ENCODE results near the gene APOH.
A peak's percentile ranks its signal among the peaks of the same experiment; 100 is the strongest.

APOH gene, protein sequence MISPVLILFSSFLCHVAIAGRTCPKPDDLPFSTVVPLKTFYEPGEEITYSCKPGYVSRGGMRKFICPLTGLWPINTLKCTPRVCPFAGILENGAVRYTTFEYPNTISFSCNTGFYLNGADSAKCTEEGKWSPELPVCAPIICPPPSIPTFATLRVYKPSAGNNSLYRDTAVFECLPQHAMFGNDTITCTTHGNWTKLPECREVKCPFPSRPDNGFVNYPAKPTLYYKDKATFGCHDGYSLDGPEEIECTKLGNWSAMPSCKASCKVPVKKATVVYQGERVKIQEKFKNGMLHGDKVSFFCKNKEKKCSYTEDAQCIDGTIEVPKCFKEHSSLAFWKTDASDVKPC

DNA sequence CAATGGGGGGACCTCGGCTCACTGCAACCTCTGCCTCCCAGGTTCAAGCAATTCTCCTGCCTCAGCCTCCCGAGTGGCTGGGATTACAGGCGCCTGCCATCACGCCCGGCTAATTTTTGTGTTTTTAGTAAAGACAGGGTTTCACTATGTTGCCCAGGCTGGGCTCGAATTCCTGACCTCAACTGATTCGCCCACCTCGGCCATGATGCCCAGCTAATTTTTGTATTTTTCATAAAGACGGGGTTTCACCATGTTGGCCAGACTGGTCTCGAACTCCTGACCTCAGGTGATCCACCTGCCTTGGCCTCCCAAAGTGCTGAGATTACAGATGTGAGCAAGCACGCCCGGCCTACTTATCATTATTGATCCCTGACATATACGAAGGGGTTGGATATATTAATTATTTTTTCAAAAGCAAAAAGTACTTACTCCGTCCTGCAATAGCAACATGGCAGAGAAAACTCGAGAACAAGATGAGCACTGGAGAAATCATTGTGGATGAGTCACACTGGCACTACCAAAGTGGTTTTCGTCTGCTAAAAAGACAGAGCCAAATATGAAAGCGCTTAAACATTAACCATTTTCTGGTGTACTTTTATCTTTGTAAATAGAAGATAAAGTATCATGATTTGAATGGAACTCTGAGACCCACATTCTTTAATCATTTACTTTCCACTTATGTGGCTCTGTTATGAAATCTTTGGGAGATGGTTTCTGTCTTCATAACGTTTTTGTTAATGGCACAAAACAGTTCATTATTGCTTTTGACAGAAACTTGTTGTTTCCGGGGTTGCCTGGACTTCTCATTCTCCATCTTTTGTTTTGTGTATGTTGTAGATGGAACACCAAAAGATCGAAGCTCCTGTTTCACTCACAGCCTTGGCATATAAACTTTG is at the start of gene APOH:
Gene APOH, minus strand, starts transcription at position 529 of the 896 bp plus-strand sequence. Its CDS starts 36 bp downstream, at position 493.
- Mint-ChIP-seq H3K27ac (no peak within 1 kb of the TSS), H3K36me3 (peaks cover 5% of the 10 kb centered on the region), H3K4me1 (no peaks in the 10 kb centered on the region), H3K4me3 (no peak within 1 kb of the TSS), H3K9me3 (no peaks in the 10 kb centered on the region)
- DNase-seq (ENCODE audit: low spot score in 2 of 2), result no peak
- ATAC-seq, result no peak

DNA sequence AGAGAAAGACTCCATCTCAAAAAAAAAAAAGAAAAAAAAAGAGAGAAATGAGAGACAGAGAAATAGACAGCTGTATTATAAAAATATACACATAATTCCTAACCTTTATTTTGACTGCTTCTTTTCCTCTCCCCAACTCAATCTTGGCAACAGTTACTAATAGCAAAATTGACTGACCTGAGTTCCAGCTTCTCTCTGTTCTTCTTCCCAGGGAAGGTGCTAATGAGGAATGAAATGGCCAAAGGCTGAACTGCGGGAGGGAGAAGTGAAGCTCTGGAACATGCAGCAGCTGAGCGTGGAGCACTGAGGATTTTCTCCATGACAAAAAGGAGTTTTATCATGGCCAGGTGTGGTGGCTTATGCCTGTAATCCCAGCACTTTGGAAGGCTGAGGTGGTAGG is 48.0 kb upstream of the APOH start:
- Mint-ChIP-seq H3K27ac (no peak overlapping the region), H3K36me3 (no peaks in the 10 kb centered on the region), H3K4me3 (no peak overlapping the region), H3K4me1 (peaks cover 13% of the 10 kb centered on the region), H3K9me3 (no peaks in the 10 kb centered on the region)
- DNase-seq (ENCODE audit: low spot score in 2 of 2), result no peak
- no peak for ATAC-seq

DNA sequence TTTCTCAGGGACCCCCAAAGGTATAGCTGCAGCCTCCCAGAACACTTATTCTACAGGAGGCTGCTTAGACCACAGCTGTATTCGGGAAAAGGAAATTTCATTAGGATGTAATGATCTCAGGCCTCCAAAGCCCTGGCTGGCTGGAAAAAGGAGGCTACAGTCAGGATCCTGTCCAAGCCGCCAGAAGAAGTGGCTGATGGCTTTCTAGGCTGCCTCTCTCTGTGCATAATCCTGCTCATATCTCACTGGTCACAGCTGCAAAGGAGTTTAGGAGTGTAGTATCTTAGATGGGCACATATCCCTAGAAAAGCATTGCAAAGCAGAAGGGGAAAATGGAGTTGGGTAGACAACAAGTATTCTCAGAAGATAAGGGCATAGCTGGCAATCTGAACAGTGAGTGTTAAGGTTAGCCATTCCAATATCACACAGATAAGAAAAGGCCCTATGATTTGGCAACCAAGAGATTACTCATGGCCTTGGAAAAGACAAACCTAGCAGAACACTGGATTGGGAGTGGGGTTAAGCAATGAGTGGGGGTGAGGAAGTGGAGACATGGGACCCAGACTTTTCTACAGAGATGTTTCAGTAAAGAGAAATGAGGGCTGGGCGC is 47.2 kb upstream of the APOH start:
- Mint-ChIP-seq H3K4me1 (peaks cover 13% of the 10 kb centered on the region), H3K27ac (peak overlapping the region; percentile 9), H3K4me3 (no peak overlapping the region), H3K36me3 (no peaks in the 10 kb centered on the region), H3K9me3 (no peaks in the 10 kb centered on the region)
- ATAC-seq (no peak), DNase-seq (ENCODE audit: low spot score in 2 of 2) (no peak)

DNA sequence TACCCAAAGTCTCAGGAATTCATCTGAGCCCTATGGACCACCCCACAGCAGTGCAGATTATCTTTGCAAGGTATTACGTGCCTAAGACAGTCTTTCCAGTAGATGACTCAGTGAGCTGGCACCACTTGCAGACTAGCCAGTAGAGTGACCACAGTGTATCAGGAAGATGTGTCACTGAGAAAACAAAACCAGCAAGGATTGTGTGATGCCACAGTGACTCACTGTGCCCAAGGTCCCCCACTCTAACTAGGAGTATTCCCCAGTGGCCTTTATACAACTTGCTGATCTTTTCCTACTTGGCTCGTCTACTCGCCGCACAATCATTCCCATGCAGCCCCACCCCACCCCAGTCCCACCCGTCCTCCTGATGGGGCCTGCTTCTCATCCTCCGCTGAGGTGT is 46.4 kb upstream of the APOH start:
- H3K36me3 Mint-ChIP-seq, result no peaks in the 10 kb centered on the region
- H3K9me3 Mint-ChIP-seq, result no peaks in the 10 kb centered on the region
- peak overlapping the region; percentile 9 for H3K27ac Mint-ChIP-seq
- peak; percentile 100 for ATAC-seq
- H3K4me3 Mint-ChIP-seq, result no peak overlapping the region
- DNase-seq (ENCODE audit: low spot score in 2 of 2), result peak; percentile 5 to 58
- peaks cover 13% of the 10 kb centered on the region for H3K4me1 Mint-ChIP-seq

DNA sequence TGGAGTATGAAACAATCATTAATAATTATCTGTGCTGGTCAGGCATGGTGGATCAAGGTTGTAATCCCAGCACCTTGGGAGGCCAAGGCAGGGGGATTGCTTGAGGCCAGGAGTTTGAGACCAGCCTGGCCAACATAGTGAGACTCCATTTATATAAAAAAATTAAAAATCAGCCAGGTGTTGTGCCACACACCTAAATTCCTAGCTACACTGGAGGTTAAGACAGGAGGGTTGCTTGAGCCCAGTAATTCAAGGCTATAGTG is 44.3 kb upstream of the APOH start:
- H3K4me1 Mint-ChIP-seq, result peaks cover 13% of the 10 kb centered on the region
- H3K27ac Mint-ChIP-seq, result no peak overlapping the region
- no peak for ATAC-seq

DNA sequence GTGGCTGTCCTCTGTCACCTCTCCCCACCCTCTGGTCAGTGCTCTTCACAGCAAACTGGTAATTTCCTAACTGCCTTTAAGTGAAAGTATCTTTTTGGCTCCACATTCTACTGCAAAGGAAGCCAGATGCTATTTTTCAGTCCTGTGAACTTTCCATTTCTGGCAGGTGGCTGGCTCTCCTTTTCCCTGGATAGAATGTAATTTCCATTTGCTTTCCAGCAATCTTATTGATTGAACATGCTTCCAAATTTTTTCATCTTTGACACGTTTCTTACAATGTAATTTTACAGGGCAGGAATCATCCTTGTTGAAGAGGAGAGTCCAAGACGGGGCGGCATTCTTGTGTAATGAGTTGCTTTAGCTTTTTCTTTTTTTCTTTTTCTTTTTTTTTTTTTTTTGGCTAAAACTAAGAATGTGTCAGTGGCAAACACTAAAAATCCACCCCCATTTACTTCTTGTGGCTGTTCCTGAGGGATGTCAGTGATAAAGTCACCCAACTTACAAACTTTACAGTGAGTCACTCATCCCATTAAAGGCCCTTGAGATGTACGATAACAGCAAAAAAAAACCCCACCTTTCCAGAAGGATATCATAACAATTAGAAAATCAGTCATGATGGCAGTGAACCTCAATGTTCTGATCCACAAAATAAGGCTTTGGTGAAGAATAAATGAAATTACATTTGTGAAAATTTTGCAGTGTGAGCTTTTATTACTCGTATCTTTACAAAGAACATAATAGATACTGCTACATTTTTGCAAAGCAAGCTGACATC is 43.8 kb upstream of the APOH start:
- H3K4me1 Mint-ChIP-seq, result peaks cover 13% of the 10 kb centered on the region
- DNase-seq (ENCODE audit: low spot score in 2 of 2) (no peak), ATAC-seq (no peak)
- no peak overlapping the region for H3K4me3 Mint-ChIP-seq
- no peaks in the 10 kb centered on the region for H3K36me3 Mint-ChIP-seq
- H3K9me3 Mint-ChIP-seq, result no peaks in the 10 kb centered on the region
- H3K27ac Mint-ChIP-seq, result no peak overlapping the region

More for the DNA sequence above, 44.3 kb upstream of the APOH start:
- Mint-ChIP-seq H3K36me3 (no peaks in the 10 kb centered on the region), H3K4me3 (no peak overlapping the region), H3K9me3 (no peaks in the 10 kb centered on the region)
- no peak for DNase-seq (ENCODE audit: low spot score in 2 of 2)

DNA sequence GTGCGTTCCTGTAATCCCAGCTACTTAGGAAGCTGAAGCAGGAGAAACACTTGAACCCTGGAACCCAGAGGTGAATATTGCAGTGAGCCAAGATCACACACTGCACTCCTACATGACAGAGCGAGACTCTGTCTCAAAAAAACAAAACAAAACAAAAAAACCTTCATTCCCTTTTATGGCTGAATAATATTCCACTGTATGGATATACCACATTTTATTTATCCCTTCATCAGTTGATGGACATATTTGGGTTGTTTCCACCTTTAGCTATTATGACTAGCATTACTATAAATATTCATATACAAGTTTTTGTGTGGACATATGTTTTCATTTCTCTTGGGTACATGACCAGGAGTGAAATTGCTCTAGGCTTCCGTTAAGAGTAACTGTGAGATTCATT is 42.3 kb upstream of the APOH start:
- Mint-ChIP-seq H3K36me3 (no peaks in the 10 kb centered on the region), H3K4me1 (peaks cover 12% of the 10 kb centered on the region), H3K4me3 (no peak overlapping the region), H3K9me3 (no peaks in the 10 kb centered on the region), H3K27ac (no peak overlapping the region)
- ATAC-seq (no peak), DNase-seq (ENCODE audit: low spot score in 2 of 2) (no peak)

DNA sequence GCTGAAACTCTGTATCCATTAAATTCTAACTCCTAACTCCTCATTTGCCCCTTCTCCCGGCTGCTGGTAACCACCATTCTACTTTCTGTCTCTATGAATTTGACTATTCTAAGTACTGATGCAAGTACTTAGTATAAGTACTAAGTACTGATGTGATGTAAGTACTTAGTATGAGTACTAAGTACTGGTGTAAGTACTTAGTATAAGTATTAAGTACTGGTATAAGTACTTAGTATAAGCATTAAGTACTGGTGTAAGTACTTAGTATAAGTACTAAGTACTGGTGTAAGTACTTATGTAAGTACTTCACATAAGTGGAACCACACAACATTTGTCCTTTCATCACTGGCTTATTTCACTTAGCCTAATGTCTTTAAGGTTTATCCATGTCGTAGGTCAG is 40.9 kb upstream of the APOH start:
- no peaks in the 10 kb centered on the region for H3K9me3 Mint-ChIP-seq
- DNase-seq (ENCODE audit: low spot score in 2 of 2), result no peak
- H3K4me1 Mint-ChIP-seq, result no peaks in the 10 kb centered on the region
- H3K36me3 Mint-ChIP-seq, result no peaks in the 10 kb centered on the region
- ATAC-seq, result no peak
- no peak overlapping the region for H3K27ac Mint-ChIP-seq
- no peak overlapping the region for H3K4me3 Mint-ChIP-seq

DNA sequence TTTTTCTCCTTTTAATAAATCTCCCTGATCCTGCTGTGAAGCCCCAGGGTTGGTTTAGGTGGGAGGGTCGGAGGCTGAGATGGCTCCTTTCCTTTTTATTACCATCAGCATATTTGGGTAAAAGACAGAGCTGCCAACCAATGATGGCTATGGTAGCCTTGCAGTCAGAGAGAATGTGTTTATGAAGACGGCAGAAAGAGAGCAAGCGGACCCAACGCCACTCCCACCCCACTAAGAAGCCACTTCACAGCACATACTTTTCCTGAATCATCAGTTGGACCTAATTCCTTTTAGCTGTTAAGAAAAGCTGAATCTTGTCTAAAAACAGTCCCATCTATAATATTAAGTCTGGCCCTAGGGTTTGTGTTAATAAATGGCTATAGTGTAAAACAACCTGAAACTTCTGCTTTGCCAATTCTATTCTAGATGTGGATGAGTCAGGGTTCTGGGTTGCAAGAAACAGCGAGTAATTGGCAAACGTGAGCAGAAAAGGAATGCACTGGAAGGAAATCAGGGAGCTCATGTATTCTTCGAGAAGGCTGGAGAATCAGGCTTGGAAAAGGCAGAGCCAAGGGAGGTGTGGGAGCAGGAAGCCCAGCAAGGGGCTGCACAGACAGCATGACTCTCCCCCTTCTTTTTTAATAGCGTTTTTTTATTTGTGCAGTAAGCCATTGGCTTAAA is 39.2 kb upstream of the APOH start:
- Mint-ChIP-seq H3K4me1 (peaks cover 12% of the 10 kb centered on the region), H3K9me3 (peaks cover 3% of the 10 kb centered on the region), H3K4me3 (no peak overlapping the region), H3K36me3 (no peaks in the 10 kb centered on the region), H3K27ac (no peak overlapping the region)
- DNase-seq (ENCODE audit: low spot score in 2 of 2), result no peak
- ATAC-seq, result no peak

DNA sequence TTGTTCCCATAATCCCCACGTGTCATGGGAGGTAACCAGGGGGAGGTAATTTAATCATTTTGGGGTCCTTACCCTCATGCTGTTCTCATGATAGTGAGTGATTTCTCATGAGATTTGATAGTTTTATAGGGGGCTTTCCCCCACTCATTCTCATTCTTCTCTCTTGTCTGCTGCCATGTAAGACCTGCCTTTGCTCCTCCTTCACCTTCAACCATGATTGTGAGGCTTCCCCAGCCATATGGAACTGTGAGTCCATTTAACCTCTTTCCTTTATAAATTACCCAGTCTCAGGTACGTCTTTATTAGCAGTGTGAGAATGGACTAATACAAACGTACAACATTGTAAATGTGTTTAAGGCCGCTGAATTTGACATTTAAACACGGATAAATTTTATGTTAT is 35.5 kb upstream of the APOH start:
- Mint-ChIP-seq H3K4me3 (no peak overlapping the region), H3K27ac (no peak overlapping the region), H3K4me1 (peaks cover 12% of the 10 kb centered on the region), H3K9me3 (peaks cover 3% of the 10 kb centered on the region), H3K36me3 (no peaks in the 10 kb centered on the region)
- DNase-seq (ENCODE audit: low spot score in 2 of 2) (no peak), ATAC-seq (no peak)

DNA sequence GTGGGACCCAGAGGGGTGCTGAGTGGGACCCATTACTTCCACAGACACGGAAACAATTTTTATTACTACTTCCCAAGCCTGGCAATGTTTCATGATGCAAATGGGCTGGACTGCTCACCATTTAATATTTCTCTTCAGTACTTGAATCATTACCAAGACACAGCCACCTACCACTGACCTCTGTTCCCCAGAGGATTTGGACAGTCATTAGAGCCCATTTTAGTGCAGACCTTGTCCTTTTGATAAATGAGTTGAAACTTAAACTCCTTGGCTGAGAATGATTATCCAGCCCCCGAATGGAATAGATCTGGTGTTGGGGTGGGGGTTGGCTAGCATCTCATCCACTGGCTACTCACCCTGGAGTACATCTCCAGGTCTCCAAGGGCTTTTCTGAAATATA is 33.6 kb upstream of the APOH start:
- DNase-seq (ENCODE audit: low spot score in 2 of 2) (no peak), ATAC-seq (no peak)
- peaks cover 12% of the 10 kb centered on the region for H3K4me1 Mint-ChIP-seq
- no peaks in the 10 kb centered on the region for H3K36me3 Mint-ChIP-seq
- H3K4me3 Mint-ChIP-seq, result no peak overlapping the region
- peak overlapping the region; percentile 45 for H3K27ac Mint-ChIP-seq
- H3K9me3 Mint-ChIP-seq, result peaks cover 3% of the 10 kb centered on the region

DNA sequence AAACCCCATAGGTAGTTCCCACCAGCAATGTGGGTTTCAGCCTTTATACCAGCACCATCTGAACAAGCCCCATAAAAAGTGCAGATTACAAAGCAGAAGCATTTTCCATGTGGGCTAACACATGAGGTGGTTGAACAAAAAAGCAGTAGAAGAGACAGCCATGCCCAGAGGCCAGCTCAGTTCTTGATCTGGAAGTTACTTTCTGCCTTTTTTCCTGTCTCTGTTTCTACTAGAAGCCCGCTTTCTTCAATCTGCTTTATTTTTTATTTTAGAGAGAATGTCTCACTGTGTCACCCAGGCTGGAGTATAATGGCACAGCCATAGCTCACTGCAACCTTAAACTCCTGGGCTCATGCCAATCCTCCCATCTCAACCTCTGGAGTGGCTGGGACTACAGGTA is 31.5 kb upstream of the APOH start:
- no peak for ATAC-seq
- H3K36me3 Mint-ChIP-seq, result no peaks in the 10 kb centered on the region
- no peak overlapping the region for H3K4me3 Mint-ChIP-seq
- peaks cover 12% of the 10 kb centered on the region for H3K4me1 Mint-ChIP-seq
- no peak overlapping the region for H3K27ac Mint-ChIP-seq
- no peak for DNase-seq (ENCODE audit: low spot score in 2 of 2)
- peaks cover 3% of the 10 kb centered on the region for H3K9me3 Mint-ChIP-seq

DNA sequence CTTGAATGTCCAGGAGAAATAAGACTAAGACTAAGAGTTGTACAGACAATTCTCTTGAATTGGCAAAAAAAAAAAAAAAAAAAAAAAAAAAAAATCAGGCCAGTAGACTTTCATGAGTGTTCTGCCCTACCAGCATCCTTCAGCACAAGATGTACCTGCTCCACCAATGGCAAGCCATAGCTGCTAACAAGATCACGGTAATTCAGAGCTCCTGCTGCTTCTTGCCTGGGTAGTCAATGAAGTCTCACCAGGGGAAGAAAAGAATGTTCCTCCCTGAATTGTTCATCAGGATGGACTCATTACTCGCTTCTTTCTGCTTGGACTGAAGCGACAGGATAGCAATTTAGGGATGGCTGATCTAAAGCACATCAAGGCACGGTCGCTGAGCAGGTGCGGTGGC is 31.1 kb upstream of the APOH start:
- DNase-seq (ENCODE audit: low spot score in 2 of 2) (no peak), ATAC-seq (no peak)
- peaks cover 15% of the 10 kb centered on the region for H3K4me1 Mint-ChIP-seq
- H3K4me3 Mint-ChIP-seq, result no peak overlapping the region
- H3K27ac Mint-ChIP-seq, result no peak overlapping the region
- H3K9me3 Mint-ChIP-seq, result peaks cover 3% of the 10 kb centered on the region
- H3K36me3 Mint-ChIP-seq, result no peaks in the 10 kb centered on the region

DNA sequence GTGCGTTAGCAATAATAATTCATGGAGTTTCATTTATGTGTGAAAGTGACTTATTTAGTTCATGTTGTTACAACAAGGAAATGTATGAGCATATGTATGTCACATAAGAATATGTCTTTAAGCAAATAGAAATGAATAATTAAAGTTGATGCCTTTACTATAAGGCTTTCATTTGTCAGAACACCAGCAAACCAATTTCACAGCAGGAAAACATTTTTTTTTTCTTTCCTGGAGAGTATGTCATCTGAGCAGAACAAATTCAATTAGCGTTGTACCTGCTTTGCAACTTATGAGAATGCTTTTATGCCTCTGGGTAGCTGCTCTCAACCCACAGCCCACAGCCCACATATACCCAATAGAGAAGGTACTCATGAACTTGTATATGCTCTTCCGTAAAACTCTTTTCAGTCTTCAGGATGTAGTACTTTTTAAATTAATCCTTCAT is 26.3 kb upstream of the APOH start:
- Mint-ChIP-seq H3K27ac (peak overlapping the region; percentile 48), H3K36me3 (no peaks in the 10 kb centered on the region), H3K9me3 (no peaks in the 10 kb centered on the region), H3K4me1 (peaks cover 6% of the 10 kb centered on the region), H3K4me3 (peak overlapping the region; percentile 22)
- ATAC-seq, result peak; percentile 75
- no peak for DNase-seq (ENCODE audit: low spot score in 2 of 2)

DNA sequence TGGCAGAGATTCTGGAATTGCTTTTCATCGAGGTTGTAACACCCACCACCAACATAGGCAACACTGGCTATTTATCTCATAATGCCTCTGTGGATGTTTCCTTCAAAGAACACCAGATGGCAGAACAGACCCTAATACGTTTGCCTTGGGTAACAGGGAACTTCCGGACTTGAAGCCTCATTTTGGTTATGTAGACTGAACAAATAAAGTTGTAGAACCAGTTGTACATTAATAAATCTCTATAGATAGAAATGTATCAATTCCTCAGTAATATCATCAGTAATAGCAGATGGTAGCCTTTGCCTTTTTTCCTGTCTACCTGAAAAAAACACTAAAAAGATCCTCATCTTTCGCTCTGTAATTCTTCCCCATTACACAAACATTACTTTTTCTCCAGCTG is 25.9 kb upstream of the APOH start:
- Mint-ChIP-seq H3K27ac (peak overlapping the region; percentile 48), H3K9me3 (no peaks in the 10 kb centered on the region), H3K4me1 (peaks cover 6% of the 10 kb centered on the region), H3K4me3 (peak overlapping the region; percentile 22), H3K36me3 (no peaks in the 10 kb centered on the region)
- ATAC-seq (peak; percentile 91), DNase-seq (ENCODE audit: low spot score in 2 of 2) (no peak)

All from stimulated activated effector memory CD8-positive, alpha-beta T cell treated with anti-CD3 and anti-CD28 coated beads, Interleukin-12 subunit alpha, Interleukin-12 subunit beta, amount 100 ng/mL, for 72 hours (primary cell).